Progenitor cell of endocrine pancreas (in vitro differentiated cells): Measurements from ENCODE around the gene CFAP73. TPM values are rescaled to one million over a fixed set of nuclear protein-coding genes. Genes with fewer than 3 reads are reported as not detected.

Experiments used
- DNase-seq: peaks from one replicate; pipeline ENCODE4 v3.0.0; 2021; ENCODE audit warnings: low spot score; ENCODE audit not compliant: unreplicated experiment
- H3K27ac Mint-ChIP-seq: 2 replicates; pipeline ENCODE4 v1.8.0; 2021; ENCODE audit warnings: mild to moderate bottlenecking, moderate library complexity, mixed read lengths
- H3K27me3 Mint-ChIP-seq: 2 replicates; pipeline ENCODE4 v1.8.0; 2021; ENCODE audit warnings: mixed read lengths
- H3K36me3 Mint-ChIP-seq: 2 replicates; pipeline ENCODE4 v1.8.0; 2022; ENCODE audit warnings: mixed read lengths; ENCODE audit not compliant: insufficient read depth
- H3K4me1 Mint-ChIP-seq: 2 replicates; pipeline ENCODE4 v1.8.0; 2021; ENCODE audit warnings: low read depth, mixed read lengths
- H3K4me3 Mint-ChIP-seq: 2 replicates; pipeline ENCODE4 v1.8.0; 2021; ENCODE audit warnings: low read depth, mild to moderate bottlenecking, moderate library complexity, mixed read lengths
- H3K9me3 Mint-ChIP-seq: 2 replicates; pipeline ENCODE4 v1.8.0; 2021; ENCODE audit warnings: low read depth, mixed read lengths
- total RNA-seq: library from RNA; stranded (reverse); gene quantifications from 2 replicates; pipeline ENCODE4 v1.2.1, GENCODE V29; 2021
- TF ChIP-seq, protein P1 (sequence below): fragments of 200-600 bp; sonication (generic); IDR thresholded peaks from one replicate; pipeline ENCODE4 v1.5.0; 2021; ENCODE audit warnings: antibody characterized with exemption, mild to moderate bottlenecking; ENCODE audit not compliant: unreplicated experiment

CFAP73 gene
- total RNA-seq, 1 donor from 2014 or later = not detected

- DNase-seq = no peak
- Mint-ChIP-seq H3K27me3 (peaks cover 54% of the 10 kb centered on the region), H3K9me3 (no peaks in the 10 kb centered on the region), H3K36me3 (no peaks in the 10 kb centered on the region), H3K4me3 (no peak overlapping the region), H3K27ac (no peak overlapping the region), H3K4me1 (no peaks in the 10 kb centered on the region)
- TF ChIP-seq, protein P1, sequence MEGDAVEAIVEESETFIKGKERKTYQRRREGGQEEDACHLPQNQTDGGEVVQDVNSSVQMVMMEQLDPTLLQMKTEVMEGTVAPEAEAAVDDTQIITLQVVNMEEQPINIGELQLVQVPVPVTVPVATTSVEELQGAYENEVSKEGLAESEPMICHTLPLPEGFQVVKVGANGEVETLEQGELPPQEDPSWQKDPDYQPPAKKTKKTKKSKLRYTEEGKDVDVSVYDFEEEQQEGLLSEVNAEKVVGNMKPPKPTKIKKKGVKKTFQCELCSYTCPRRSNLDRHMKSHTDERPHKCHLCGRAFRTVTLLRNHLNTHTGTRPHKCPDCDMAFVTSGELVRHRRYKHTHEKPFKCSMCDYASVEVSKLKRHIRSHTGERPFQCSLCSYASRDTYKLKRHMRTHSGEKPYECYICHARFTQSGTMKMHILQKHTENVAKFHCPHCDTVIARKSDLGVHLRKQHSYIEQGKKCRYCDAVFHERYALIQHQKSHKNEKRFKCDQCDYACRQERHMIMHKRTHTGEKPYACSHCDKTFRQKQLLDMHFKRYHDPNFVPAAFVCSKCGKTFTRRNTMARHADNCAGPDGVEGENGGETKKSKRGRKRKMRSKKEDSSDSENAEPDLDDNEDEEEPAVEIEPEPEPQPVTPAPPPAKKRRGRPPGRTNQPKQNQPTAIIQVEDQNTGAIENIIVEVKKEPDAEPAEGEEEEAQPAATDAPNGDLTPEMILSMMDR = no peak
Measured at GRCh38 chr12:113109872-113110599, 39.5 kb upstream of the CFAP73 start.

GRCh38 chr12:113111247-113111646 lies 38.3 kb upstream of the CFAP73 start:
- no peaks in the 10 kb centered on the region for H3K4me1 Mint-ChIP-seq
- H3K27ac Mint-ChIP-seq = no peak overlapping the region
- TF ChIP-seq, protein P1 = no peak
- no peak for DNase-seq
- no peaks in the 10 kb centered on the region for H3K9me3 Mint-ChIP-seq
- H3K36me3 Mint-ChIP-seq = no peaks in the 10 kb centered on the region
- H3K4me3 Mint-ChIP-seq = no peak overlapping the region
- H3K27me3 Mint-ChIP-seq = peaks cover 46% of the 10 kb centered on the region

DNA sequence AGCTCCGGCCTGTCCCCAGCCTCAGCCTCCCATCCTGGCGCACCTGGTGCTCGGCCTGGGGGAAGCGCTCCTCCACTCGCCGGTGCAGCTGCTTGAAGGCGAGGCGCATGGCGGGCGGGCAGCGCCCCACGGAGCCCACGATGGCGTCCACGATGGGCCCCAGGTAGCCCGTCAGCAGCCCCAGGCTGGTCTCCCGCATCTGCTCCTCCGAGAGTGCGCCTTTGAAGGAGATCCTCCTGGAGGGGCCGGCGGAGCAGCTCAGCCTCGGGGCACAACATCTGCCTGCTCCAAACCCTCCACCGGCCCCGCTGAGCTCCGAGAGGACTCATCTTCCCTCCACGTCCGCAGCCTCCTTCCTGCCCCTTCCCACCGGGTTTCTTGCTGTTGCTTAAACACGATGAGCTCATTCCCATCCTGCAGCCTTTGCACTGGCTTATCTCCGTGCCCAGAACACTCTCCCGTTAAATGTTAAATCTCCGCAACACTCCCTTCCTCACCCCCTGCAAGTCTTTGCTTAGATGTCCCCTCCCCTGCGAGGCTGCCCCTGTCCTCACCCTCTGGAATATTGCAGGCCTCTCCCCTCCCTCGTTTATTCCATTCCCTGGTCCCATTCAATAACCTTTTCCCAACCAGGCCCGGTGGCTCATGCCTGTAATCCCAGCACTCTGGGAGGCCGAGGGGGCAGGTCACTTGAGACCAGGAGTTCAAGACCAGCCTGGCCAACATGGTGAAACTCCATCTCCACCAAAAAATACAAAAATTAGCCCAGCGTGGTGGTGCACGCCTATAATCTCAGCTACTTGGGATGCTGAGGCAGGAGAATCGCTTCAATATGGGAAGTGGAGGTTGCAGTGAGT lies 37.3 kb upstream of the CFAP73 start:
- no peak overlapping the region for H3K27ac Mint-ChIP-seq
- H3K4me1 Mint-ChIP-seq = no peaks in the 10 kb centered on the region
- no peaks in the 10 kb centered on the region for H3K36me3 Mint-ChIP-seq
- no peak overlapping the region for H3K4me3 Mint-ChIP-seq
- DNase-seq = no peak
- no peaks in the 10 kb centered on the region for H3K9me3 Mint-ChIP-seq
- peaks cover 38% of the 10 kb centered on the region for H3K27me3 Mint-ChIP-seq
- TF ChIP-seq, protein P1 = no peak

DNA sequence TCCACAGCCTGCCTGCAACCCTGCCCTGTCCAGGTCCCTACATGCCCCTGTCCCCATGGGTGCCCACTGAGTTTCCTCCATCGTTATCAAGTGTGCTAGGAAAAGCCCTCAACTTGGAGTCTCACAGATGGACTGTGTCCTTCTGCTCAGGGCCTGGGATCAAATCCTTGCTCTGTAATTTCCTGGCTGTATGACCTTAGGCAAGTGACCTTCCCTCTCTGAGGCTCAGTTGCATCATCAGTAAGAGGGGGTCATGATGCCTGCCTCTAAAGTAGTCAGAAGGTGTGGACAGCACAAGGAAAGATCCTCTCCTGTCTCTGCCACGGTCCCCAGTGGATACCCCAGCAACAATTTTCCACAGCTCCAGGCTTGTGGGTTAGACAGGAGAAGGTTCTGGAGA lies 36.1 kb upstream of the CFAP73 start:
- Mint-ChIP-seq H3K27me3 (peaks cover 31% of the 10 kb centered on the region), H3K4me3 (no peak overlapping the region), H3K27ac (no peak overlapping the region), H3K9me3 (no peaks in the 10 kb centered on the region), H3K4me1 (no peaks in the 10 kb centered on the region), H3K36me3 (no peaks in the 10 kb centered on the region)
- TF ChIP-seq, protein P1 = no peak
- no peak for DNase-seq

- no peak overlapping the region for H3K4me3 Mint-ChIP-seq
- no peaks in the 10 kb centered on the region for H3K4me1 Mint-ChIP-seq
- no peaks in the 10 kb centered on the region for H3K9me3 Mint-ChIP-seq
- DNase-seq = no peak
- H3K27me3 Mint-ChIP-seq = peaks cover 24% of the 10 kb centered on the region
- TF ChIP-seq, protein P1 = no peak
- H3K27ac Mint-ChIP-seq = no peak overlapping the region
- no peaks in the 10 kb centered on the region for H3K36me3 Mint-ChIP-seq
Measured at GRCh38 chr12:113114447-113115178, 34.9 kb upstream of the CFAP73 start.
